SK-N-SH treated with all-trans-retinoic acid at 6 μM for 48 hours (cell line): ENCODE results near the gene CXXC5.

Experiments
- ATAC-seq: fragments of 200-7000 bp; cut with Tn5 transposase; 3 replicates; pipeline ENCODE4 v1.9.1; 2020; ENCODE audit warnings: mild to moderate bottlenecking, moderate library complexity
- ARNTL ChIP-seq: fragments of 450-650 bp; formaldehyde crosslinking; IDR thresholded peaks from 2 replicates; pipeline ENCODE4 v1.5.0; 2020; ENCODE audit warnings: low read depth, mild to moderate bottlenecking, moderate library complexity, borderline replicate concordance
- BACH2 ChIP-seq: fragments of 250-450 bp; sonication (Bioruptor Pico); IDR thresholded peaks from 2 replicates; pipeline ENCODE4 v1.9.0; 2021; ENCODE audit warnings: mild to moderate bottlenecking, borderline replicate concordance
- CREB5 ChIP-seq: fragments of 250-450 bp; sonication (Bioruptor Pico); IDR thresholded peaks from 2 replicates; pipeline ENCODE4 v1.5.1; 2020; ENCODE audit warnings: low read depth, mild to moderate bottlenecking, moderate library complexity
- CSDC2 ChIP-seq: fragments of 250-450 bp; sonication (Bioruptor Pico); IDR thresholded peaks from 2 replicates; pipeline ENCODE4 v1.5.0; 2020; ENCODE audit warnings: mild to moderate bottlenecking, moderate library complexity
- ESRRG ChIP-seq: fragments of 250-450 bp; sonication (Bioruptor Pico); IDR thresholded peaks from 2 replicates; pipeline ENCODE4 v1.6.1; 2021; ENCODE audit warnings: mild to moderate bottlenecking
- GLIS3 ChIP-seq: fragments of 250-450 bp; sonication (Bioruptor Pico); IDR thresholded peaks from 2 replicates; pipeline ENCODE4 v1.5.0; 2020; ENCODE audit warnings: mild to moderate bottlenecking, moderate library complexity
- ISL1 ChIP-seq: fragments of 250-450 bp; sonication (Bioruptor Pico); IDR thresholded peaks from 2 replicates; pipeline ENCODE4 v2.1.2; 2022; ENCODE audit warnings: mild to moderate bottlenecking, moderate library complexity
- OSR1 ChIP-seq: fragments of 250-450 bp; sonication (Bioruptor Pico); IDR thresholded peaks from 2 replicates; pipeline ENCODE4 v1.8.0; 2022; ENCODE audit warnings: moderate library complexity, mild to moderate bottlenecking, inconsistent platforms
- PATZ1 ChIP-seq: fragments of 250-450 bp; sonication (Bioruptor Pico); IDR thresholded peaks from 2 replicates; pipeline ENCODE4 v1.8.0; 2020; ENCODE audit warnings: mild to moderate bottlenecking, moderate library complexity, borderline replicate concordance
- POU6F1 ChIP-seq: fragments of 250-450 bp; sonication (Bioruptor Pico); IDR thresholded peaks from 2 replicates; pipeline ENCODE4 v1.8.0; 2021; ENCODE audit warnings: low read depth, mild to moderate bottlenecking, moderate library complexity, borderline replicate concordance
- PPARA ChIP-seq: fragments of 250-450 bp; sonication (Bioruptor Pico); IDR thresholded peaks from 2 replicates; pipeline ENCODE4 v1.5.0; 2020; ENCODE audit warnings: mild to moderate bottlenecking, borderline replicate concordance
- RARB ChIP-seq: fragments of 250-450 bp; sonication (Bioruptor Pico); IDR thresholded peaks from 2 replicates; pipeline ENCODE4 v1.8.0; 2021; ENCODE audit warnings: mild to moderate bottlenecking, moderate library complexity
- SNAI2 ChIP-seq: fragments of 250-450 bp; sonication (Bioruptor Pico); IDR thresholded peaks from 2 replicates; pipeline ENCODE4 v1.5.0; 2020; ENCODE audit warnings: mild to moderate bottlenecking, moderate library complexity
- TCF4 ChIP-seq: fragments of 250-450 bp; sonication (Bioruptor Pico); IDR thresholded peaks from 2 replicates; pipeline ENCODE4 v1.8.0; 2021; ENCODE audit warnings: mild to moderate bottlenecking, moderate library complexity, borderline replicate concordance
- TOX ChIP-seq: fragments of 250-450 bp; sonication (Bioruptor Pico); IDR thresholded peaks from 2 replicates; pipeline ENCODE4 v1.8.0; 2021; ENCODE audit warnings: mild to moderate bottlenecking, moderate library complexity, borderline replicate concordance
- TSHZ2 ChIP-seq: fragments of 250-450 bp; sonication (Bioruptor Pico); IDR thresholded peaks from 2 replicates; pipeline ENCODE4 v1.5.0; 2020; ENCODE audit warnings: mild to moderate bottlenecking, moderate library complexity
- ZC3H10 ChIP-seq: fragments of 250-450 bp; sonication (Bioruptor Pico); IDR thresholded peaks from 2 replicates; pipeline ENCODE4 v1.5.1; 2021; ENCODE audit warnings: mild to moderate bottlenecking, moderate library complexity
- ZFP30 ChIP-seq: fragments of 450-650 bp; formaldehyde crosslinking; IDR thresholded peaks from 2 replicates; pipeline ENCODE4 v1.5.0; 2022; ENCODE audit warnings: mild to moderate bottlenecking, moderate library complexity
- ZNF565 ChIP-seq: fragments of 450-650 bp; formaldehyde crosslinking; conservative IDR thresholded peaks from 2 replicates; pipeline ENCODE4 v1.5.0; 2020; ENCODE audit warnings: low read depth, mild to moderate bottlenecking, moderate library complexity
- ZNF70 ChIP-seq: fragments of 450-650 bp; formaldehyde crosslinking; IDR thresholded peaks from 2 replicates; pipeline ENCODE4 v1.5.0; 2020; ENCODE audit warnings: mild to moderate bottlenecking, moderate library complexity
- ZNF8 ChIP-seq: fragments of 450-650 bp; formaldehyde crosslinking; IDR thresholded peaks from 2 replicates; pipeline ENCODE4 v1.5.0; 2020; ENCODE audit warnings: mild to moderate bottlenecking, moderate library complexity

CXXC5 gene

GRCh38 chr5:139705191-139705590, 57.0 kb downstream of the CXXC5 start:
- TF ChIP-seq OSR1 (CRISPR knock-in tag) = no peak
- no peak for TF ChIP-seq ESRRG (CRISPR knock-in tag)
- no peak for TF ChIP-seq CSDC2 (CRISPR knock-in tag)
- TF ChIP-seq TCF4 (CRISPR knock-in tag) = no peak
- no peak for TF ChIP-seq ZFP30
- TF ChIP-seq GLIS3 = no peak
- no peak for TF ChIP-seq ZNF70
- TF ChIP-seq PATZ1 (CRISPR knock-in tag) = no peak
- TF ChIP-seq POU6F1 = no peak
- TF ChIP-seq ZNF8 (CRISPR knock-in tag) = no peak
- TF ChIP-seq, all 23 proteins: peak for 0
- ATAC-seq = no peak

- no peak for TF ChIP-seq SNAI2
- TF ChIP-seq ISL1 (CRISPR knock-in tag) = no peak
- TF ChIP-seq TCF4 (CRISPR knock-in tag) = no peak
- no peak for TF ChIP-seq PATZ1 (CRISPR knock-in tag)
- no peak for TF ChIP-seq CSDC2 (CRISPR knock-in tag)
- no peak for TF ChIP-seq POU6F1
- no peak for TF ChIP-seq ZNF8 (CRISPR knock-in tag)
- TF ChIP-seq, all 23 proteins: peak for 0
- ATAC-seq = no peak
These were observed 57.8 kb downstream of the CXXC5 start for GRCh38 chr5:139705655-139706587.

- ATAC-seq = no peak
- no peak for TF ChIP-seq PPARA
- no peak for TF ChIP-seq ISL1 (CRISPR knock-in tag)
- TF ChIP-seq ZNF565 (CRISPR knock-in tag) = no peak
- no peak for TF ChIP-seq POU6F1
- TF ChIP-seq GLIS3 = no peak
- no peak for TF ChIP-seq TSHZ2 (CRISPR knock-in tag)
- no peak for TF ChIP-seq CSDC2 (CRISPR knock-in tag)
- no peak for TF ChIP-seq SNAI2
- TF ChIP-seq TCF4 (CRISPR knock-in tag) = no peak
- no peak for TF ChIP-seq ESRRG (CRISPR knock-in tag)
- no peak for TF ChIP-seq BACH2
- TF ChIP-seq CREB5 (CRISPR knock-in tag) = no peak
- TF ChIP-seq ZNF8 (CRISPR knock-in tag) = no peak
- TF ChIP-seq ARNTL (CRISPR knock-in tag) = no peak
- TF ChIP-seq ZC3H10 (CRISPR knock-in tag) = no peak
- no peak for TF ChIP-seq RARB (CRISPR knock-in tag)
- no peak for TF ChIP-seq TOX (CRISPR knock-in tag)
- TF ChIP-seq, all 23 proteins: peak for 0
These were observed 59.4 kb downstream of the CXXC5 start for GRCh38 chr5:139707445-139708003.
